ENCODE results near the gene MOV10.

DNA sequence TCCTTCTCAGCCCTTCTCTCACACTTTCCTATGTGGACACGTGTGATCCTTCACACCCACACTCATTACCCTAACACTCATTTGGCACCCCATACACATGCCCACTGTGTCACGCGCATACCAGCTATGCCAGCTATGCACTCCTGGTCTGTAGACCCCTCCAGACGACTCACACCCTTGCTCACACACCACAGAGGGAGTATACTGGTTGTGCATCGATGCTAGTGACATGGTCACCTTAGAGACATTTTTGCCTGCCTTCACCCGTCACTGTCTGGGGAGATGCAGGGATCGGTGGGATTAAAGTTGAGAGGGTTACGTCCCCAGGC lies 49.0 kb downstream of the MOV10 start:
- TF ChIP-seq POLR2A (IDR thresholded peaks at IDR 0.05; ENCODE audit: low read depth), result no peak
- TF ChIP-seq, protein P1, sequence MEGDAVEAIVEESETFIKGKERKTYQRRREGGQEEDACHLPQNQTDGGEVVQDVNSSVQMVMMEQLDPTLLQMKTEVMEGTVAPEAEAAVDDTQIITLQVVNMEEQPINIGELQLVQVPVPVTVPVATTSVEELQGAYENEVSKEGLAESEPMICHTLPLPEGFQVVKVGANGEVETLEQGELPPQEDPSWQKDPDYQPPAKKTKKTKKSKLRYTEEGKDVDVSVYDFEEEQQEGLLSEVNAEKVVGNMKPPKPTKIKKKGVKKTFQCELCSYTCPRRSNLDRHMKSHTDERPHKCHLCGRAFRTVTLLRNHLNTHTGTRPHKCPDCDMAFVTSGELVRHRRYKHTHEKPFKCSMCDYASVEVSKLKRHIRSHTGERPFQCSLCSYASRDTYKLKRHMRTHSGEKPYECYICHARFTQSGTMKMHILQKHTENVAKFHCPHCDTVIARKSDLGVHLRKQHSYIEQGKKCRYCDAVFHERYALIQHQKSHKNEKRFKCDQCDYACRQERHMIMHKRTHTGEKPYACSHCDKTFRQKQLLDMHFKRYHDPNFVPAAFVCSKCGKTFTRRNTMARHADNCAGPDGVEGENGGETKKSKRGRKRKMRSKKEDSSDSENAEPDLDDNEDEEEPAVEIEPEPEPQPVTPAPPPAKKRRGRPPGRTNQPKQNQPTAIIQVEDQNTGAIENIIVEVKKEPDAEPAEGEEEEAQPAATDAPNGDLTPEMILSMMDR (IDR thresholded peaks at IDR 0.05), result no peak
- no peak for TF ChIP-seq POLR2AphosphoS5 (IDR thresholded peaks at IDR 0.05)
